Right lobe of liver (tissue), 6 donors: ENCODE results near the gene DIPK1C. TPM values are rescaled to one million over a fixed set of nuclear protein-coding genes. Genes with fewer than 3 reads are reported as not detected.

Experiments
- ATAC-seq, 4 donors: fragments of 200-7000 bp; cut with Tn5 transposase; one replicate each; pipeline ENCODE4 v1.9.1; 2020; ENCODE audit warnings: mild to moderate bottlenecking in 4 of 4, moderate library complexity in 4 of 4
- DNase-seq, 3 donors: peaks; one replicate each; pipeline ENCODE4 v3.0.0-alpha.2; 2020
- H3K27ac ChIP-seq, 3 donors: fragments of 200-600 bp; one replicate each; pipeline ENCODE4 v1.8.0; 2022
- H3K27me3 ChIP-seq, 2 donors: fragments of 200-600 bp; one replicate each; pipeline ENCODE4 v1.8.0; 2022
- H3K36me3 ChIP-seq, 4 donors: fragments of 200-600 bp; sonication (generic) in 1 of 4; one replicate each; pipeline versions ENCODE4 v1.5.1 to v1.8.0; 2017 to 2022; ENCODE audit warnings: control low read depth in 1 of 4
- H3K4me1 ChIP-seq, 4 donors: fragments of 200-600 bp; sonication (generic) in 1 of 4; one replicate each; pipeline versions ENCODE4 v1.5.1 to v1.8.0; 2017 to 2022; ENCODE audit warnings: control low read depth in 1 of 4
- H3K4me3 ChIP-seq, 3 donors: fragments of 200-600 bp; one replicate each; pipeline ENCODE4 v1.8.0; 2022
- H3K9me3 ChIP-seq, 4 donors: fragments of 200-600 bp; sonication (generic) in 1 of 4; one replicate each; pipeline versions ENCODE4 v1.5.1 to v1.8.0; 2017 to 2022; ENCODE audit warnings: control low read depth in 1 of 4
- CTCF ChIP-seq, 4 donors: fragments of 200-600 bp in 3 of 4; fragments of 450-650 bp in 1 of 4; IDR thresholded peaks; one replicate each; pipeline versions ENCODE4 v1.5.1 to v1.8.0; 2016 to 2022; ENCODE audit warnings: antibody characterized with exemption in 4 of 4, mild to moderate bottlenecking in 2 of 4
- POLR2A ChIP-seq: fragments of 450-650 bp; IDR thresholded peaks from one replicate; pipeline ENCODE4 v1.6.1; 2017; ENCODE audit warnings: antibody characterized with exemption, mild to moderate bottlenecking
- WGBS: methylation state at CpG from one replicate; pipeline ENCODE4 v1.1.6; 2018; ENCODE audit warnings: low coverage, low lambda C conversion rate; ENCODE audit not compliant: insufficient coverage; ENCODE audit errors: missing lambda C conversion rate; 5-methylcytosine and 5-hydroxymethylcytosine counted together
- intact Hi-C, 2 donors: fragments of 100-400 bp; cut with DNase I; formaldehyde crosslinking; loops; one replicate each; pipeline versions ENCODE4 v1.11.2 to v1.14.1; 2022
- total RNA-seq, 6 experiments: library from RNA; depleted of rRNA in 2 of 6; stranded (reverse); fragments of >200 nt in 2 of 6; fragmentation: NEBNext Ultra II Directional in 3 of 6; extraction: Animal tissue kit (Norgen Biotek cat#: 25700) in 3 of 6; gene quantifications; one replicate each; pipeline versions ENCODE4 v1.1.0 to v1.2.4, GENCODE V29; 2016 to 2023
- donor health status: DM: no; HTN: yes; CAD: no.
- donor health status: DM: no; HTN: no; CAD: no.
- donor health status: DM: no; HTN: no; CAD: no.
- donor health status: DM: no; HTN: yes; CAD: no.
- donor health status: DM: no; HTN: yes; CAD: no.

DIPK1C gene
- total RNA-seq, 6 experiments from 2014 or later: 0.06 to 0.37 (median 0.20) TPM; not detected in 3

- DNase-seq (no peak), ATAC-seq (peak; percentile 41 to 61 (median 48))
- no peak for TF ChIP-seq POLR2A
- TF ChIP-seq CTCF (IDR thresholded peaks at IDR 0.05): no peak
- intact Hi-C loops: no loop called here
- WGBS: 4% methylated on average over 18 of the region's 69 CpGs
- peaks cover 0 to 11% (median 1%) of the 10 kb centered on the region in 4 donors for H3K4me1 ChIP-seq
- no peak overlapping the region for H3K27ac ChIP-seq
- H3K4me3 ChIP-seq: peak overlapping the region in 2 of 3 donors; percentile 4 to 40
- no peaks in the 10 kb centered on the region for H3K36me3 ChIP-seq
- H3K9me3 ChIP-seq: no peaks in the 10 kb centered on the region
- no peaks in the 10 kb centered on the region for H3K27me3 ChIP-seq
These were observed 612 bp downstream of the DIPK1C start for GRCh38 chr18:74456349-74457042.

- Histone ChIP-seq H3K27ac (no peak overlapping the region), H3K4me1 (peaks cover 0 to 11% (median 1%) of the 10 kb centered on the region in 4 donors), H3K9me3 (no peaks in the 10 kb centered on the region), H3K4me3 (no peak overlapping the region), H3K27me3 (no peaks in the 10 kb centered on the region), H3K36me3 (no peaks in the 10 kb centered on the region)
- no peak for ATAC-seq
- WGBS: 19% methylated on average over 7 of the region's 7 CpGs
- TF ChIP-seq CTCF (IDR thresholded peaks at IDR 0.05): no peak
- no peak for TF ChIP-seq POLR2A
- no peak for DNase-seq
- intact Hi-C loops: no loop called here
These were observed 1.1 kb downstream of the DIPK1C start for GRCh38 chr18:74456017-74456348.

- DNase-seq: no peak
- H3K27me3 ChIP-seq: no peaks in the 10 kb centered on the region
- H3K4me1 ChIP-seq: peaks cover 0 to 11% (median 1%) of the 10 kb centered on the region in 4 donors
- no peak for ATAC-seq
- H3K27ac ChIP-seq: no peak overlapping the region
- no peaks in the 10 kb centered on the region for H3K36me3 ChIP-seq
- no peak overlapping the region for H3K4me3 ChIP-seq
- TF ChIP-seq POLR2A: no peak
- no peak for TF ChIP-seq CTCF (IDR thresholded peaks at IDR 0.05)
- intact Hi-C loops: no loop called here
- H3K9me3 ChIP-seq: no peaks in the 10 kb centered on the region
- 84% methylated on average over 8 of the region's 10 CpGs for whole genome bisulfite sequencing
These were observed 1.7 kb downstream of the DIPK1C start for GRCh38 chr18:74455386-74455785.

- Histone ChIP-seq H3K27ac (no peak overlapping the region), H3K4me3 (no peak overlapping the region), H3K27me3 (no peaks in the 10 kb centered on the region), H3K4me1 (peaks cover 0 to 11% (median 1%) of the 10 kb centered on the region in 4 donors), H3K9me3 (no peaks in the 10 kb centered on the region), H3K36me3 (no peaks in the 10 kb centered on the region)
- intact Hi-C loops: no loop called here
- no peak for DNase-seq
- no peak for ATAC-seq
- 86% methylated on average over 6 of the region's 9 CpGs for WGBS
- no peak for TF ChIP-seq CTCF (IDR thresholded peaks at IDR 0.05)
- no peak for TF ChIP-seq POLR2A
These were observed 2.8 kb downstream of the DIPK1C start for GRCh38 chr18:74454279-74454751.
